ENCODE data around the gene OGT.

Gene OGT

GRCh38 chrX:71619193-71619592, 86.3 kb downstream of the OGT start:
- H3K27ac ChIP-seq (ENCODE audit: low read depth, low read length): no peak overlapping the region

GRCh38 chrX:71619986-71620385, 87.1 kb downstream of the OGT start:
- H3K27ac ChIP-seq (ENCODE audit: low read depth, low read length): no peak overlapping the region
- H3K4me3 ChIP-seq (ENCODE audit: low read depth in 1 of 2, low read length in 2 of 2): no peak overlapping the region
- H3K9ac ChIP-seq (ENCODE audit: low read depth in 1 of 2, low read length in 2 of 2): no peak overlapping the region
- no peaks in the 10 kb centered on the region for H3K27me3 ChIP-seq (ENCODE audit: control insufficient read depth in 1 of 2, insufficient read depth in 2 of 2, low read length in 2 of 2)
- no peaks in the 10 kb centered on the region for H3K36me3 ChIP-seq (ENCODE audit: control insufficient read depth in 1 of 2, insufficient read depth in 2 of 2, low read length in 2 of 2)
- H3K9me3 ChIP-seq (ENCODE audit: control insufficient read depth in 1 of 2, low read length in 2 of 2): no peaks in the 10 kb centered on the region
- H3K4me1 ChIP-seq (ENCODE audit: control insufficient read depth in 1 of 2, insufficient read depth in 2 of 2, low read length in 2 of 2): peaks cover 56 to 68% of the 10 kb centered on the region in 2 donors

More at GRCh38 chrX:71619193-71619592, 86.3 kb downstream of the OGT start:
- Histone ChIP-seq H3K27me3 (ENCODE audit: control insufficient read depth in 1 of 2, insufficient read depth in 2 of 2, low read length in 2 of 2) (no peaks in the 10 kb centered on the region), H3K9me3 (ENCODE audit: control insufficient read depth in 1 of 2, low read length in 2 of 2) (no peaks in the 10 kb centered on the region), H3K36me3 (ENCODE audit: control insufficient read depth in 1 of 2, insufficient read depth in 2 of 2, low read length in 2 of 2) (no peaks in the 10 kb centered on the region), H3K9ac (ENCODE audit: low read depth in 1 of 2, low read length in 2 of 2) (no peak overlapping the region), H3K4me1 (ENCODE audit: control insufficient read depth in 1 of 2, insufficient read depth in 2 of 2, low read length in 2 of 2) (peaks cover 53 to 63% of the 10 kb centered on the region in 2 donors), H3K4me3 (ENCODE audit: low read depth in 1 of 2, low read length in 2 of 2) (no peak overlapping the region)

GRCh38 chrX:71621603-71622002, 88.7 kb downstream of the OGT start:
- Histone ChIP-seq H3K9ac (ENCODE audit: low read depth in 1 of 2, low read length in 2 of 2) (peak overlapping the region; percentile 47 to 51), H3K4me1 (ENCODE audit: control insufficient read depth in 1 of 2, insufficient read depth in 2 of 2, low read length in 2 of 2) (peaks cover 59 to 62% of the 10 kb centered on the region in 2 donors), H3K27ac (ENCODE audit: low read depth, low read length) (peak overlapping the region; percentile 75)

GRCh38 chrX:71622032-71622575, 89.2 kb downstream of the OGT start:
- H3K27me3 ChIP-seq (ENCODE audit: control insufficient read depth in 1 of 2, insufficient read depth in 2 of 2, low read length in 2 of 2): no peaks in the 10 kb centered on the region
- H3K9me3 ChIP-seq (ENCODE audit: control insufficient read depth in 1 of 2, low read length in 2 of 2): no peaks in the 10 kb centered on the region
- peak overlapping the region; percentile 75 for H3K27ac ChIP-seq (ENCODE audit: low read depth, low read length)
- H3K4me3 ChIP-seq (ENCODE audit: low read depth in 1 of 2, low read length in 2 of 2): peak overlapping the region; percentile 28 to 35
- H3K36me3 ChIP-seq (ENCODE audit: control insufficient read depth in 1 of 2, insufficient read depth in 2 of 2, low read length in 2 of 2): no peaks in the 10 kb centered on the region
- H3K9ac ChIP-seq (ENCODE audit: low read depth in 1 of 2, low read length in 2 of 2): peak overlapping the region; percentile 47 to 51
- H3K4me1 ChIP-seq (ENCODE audit: control insufficient read depth in 1 of 2, insufficient read depth in 2 of 2, low read length in 2 of 2): peaks cover 59 to 66% of the 10 kb centered on the region in 2 donors

More at GRCh38 chrX:71621603-71622002, 88.7 kb downstream of the OGT start:
- H3K27me3 ChIP-seq (ENCODE audit: control insufficient read depth in 1 of 2, insufficient read depth in 2 of 2, low read length in 2 of 2): no peaks in the 10 kb centered on the region
- H3K36me3 ChIP-seq (ENCODE audit: control insufficient read depth in 1 of 2, insufficient read depth in 2 of 2, low read length in 2 of 2): no peaks in the 10 kb centered on the region
- peak overlapping the region; percentile 28 to 35 for H3K4me3 ChIP-seq (ENCODE audit: low read depth in 1 of 2, low read length in 2 of 2)
- H3K9me3 ChIP-seq (ENCODE audit: control insufficient read depth in 1 of 2, low read length in 2 of 2): no peaks in the 10 kb centered on the region

GRCh38 chrX:71622576-71623450, 89.9 kb downstream of the OGT start:
- Histone ChIP-seq H3K4me3 (ENCODE audit: low read depth in 1 of 2, low read length in 2 of 2) (peak overlapping the region in 1 of 2 donors; percentile 5), H3K9ac (ENCODE audit: low read depth in 1 of 2, low read length in 2 of 2) (peak overlapping the region; percentile 51 to 66), H3K9me3 (ENCODE audit: control insufficient read depth in 1 of 2, low read length in 2 of 2) (no peaks in the 10 kb centered on the region), H3K27ac (ENCODE audit: low read depth, low read length) (peak overlapping the region; percentile 81), H3K4me1 (ENCODE audit: control insufficient read depth in 1 of 2, insufficient read depth in 2 of 2, low read length in 2 of 2) (peaks cover 62 to 64% of the 10 kb centered on the region in 2 donors), H3K27me3 (ENCODE audit: control insufficient read depth in 1 of 2, insufficient read depth in 2 of 2, low read length in 2 of 2) (no peaks in the 10 kb centered on the region), H3K36me3 (ENCODE audit: control insufficient read depth in 1 of 2, insufficient read depth in 2 of 2, low read length in 2 of 2) (no peaks in the 10 kb centered on the region)

- Histone ChIP-seq H3K36me3 (ENCODE audit: control insufficient read depth in 1 of 2, insufficient read depth in 2 of 2, low read length in 2 of 2) (no peaks in the 10 kb centered on the region), H3K4me1 (ENCODE audit: control insufficient read depth in 1 of 2, insufficient read depth in 2 of 2, low read length in 2 of 2) (peaks cover 52 to 59% of the 10 kb centered on the region in 2 donors), H3K27me3 (ENCODE audit: control insufficient read depth in 1 of 2, insufficient read depth in 2 of 2, low read length in 2 of 2) (no peaks in the 10 kb centered on the region), H3K9ac (ENCODE audit: low read depth in 1 of 2, low read length in 2 of 2) (no peak overlapping the region), H3K9me3 (ENCODE audit: control insufficient read depth in 1 of 2, low read length in 2 of 2) (no peaks in the 10 kb centered on the region), H3K27ac (ENCODE audit: low read depth, low read length) (peak overlapping the region; percentile 81), H3K4me3 (ENCODE audit: low read depth in 1 of 2, low read length in 2 of 2) (no peak overlapping the region)
These were observed 90.8 kb downstream of the OGT start for GRCh38 chrX:71623714-71624113.

GRCh38 chrX:71625471-71625870, 92.6 kb downstream of the OGT start:
- no peaks in the 10 kb centered on the region for H3K27me3 ChIP-seq (ENCODE audit: control insufficient read depth in 1 of 2, insufficient read depth in 2 of 2, low read length in 2 of 2)
- no peak overlapping the region for H3K9ac ChIP-seq (ENCODE audit: low read depth in 1 of 2, low read length in 2 of 2)

More at GRCh38 chrX:71625471-71625870, 92.6 kb downstream of the OGT start:
- peaks cover 45 to 46% of the 10 kb centered on the region in 2 donors for H3K4me1 ChIP-seq (ENCODE audit: control insufficient read depth in 1 of 2, insufficient read depth in 2 of 2, low read length in 2 of 2)
- H3K36me3 ChIP-seq (ENCODE audit: control insufficient read depth in 1 of 2, insufficient read depth in 2 of 2, low read length in 2 of 2): no peaks in the 10 kb centered on the region
- H3K4me3 ChIP-seq (ENCODE audit: low read depth in 1 of 2, low read length in 2 of 2): no peak overlapping the region
- no peaks in the 10 kb centered on the region for H3K9me3 ChIP-seq (ENCODE audit: control insufficient read depth in 1 of 2, low read length in 2 of 2)
- H3K27ac ChIP-seq (ENCODE audit: low read depth, low read length): no peak overlapping the region

All from duodenal mucosa (tissue), 2 donors.